Vagina (tissue), 2 donors: ENCODE results near the gene ARID1A. TPM values are rescaled to one million over a fixed set of nuclear protein-coding genes. Genes with fewer than 3 reads are reported as not detected.

ENCODE experiments used
- DNase-seq, 2 donors: peaks; one replicate each; pipeline ENCODE4 v3.0.0-alpha.2; 2017; ENCODE audit errors: extremely low spot score in 2 of 2
- H3K27ac ChIP-seq: fragments of 200-600 bp; sonication (generic); one replicate; pipeline ENCODE4 v1.5.1; 2019
- H3K27me3 ChIP-seq: fragments of 200-600 bp; sonication (generic); one replicate; pipeline ENCODE4 v1.5.1; 2019
- H3K36me3 ChIP-seq, 2 donors: fragments of 200-600 bp; sonication (generic); one replicate each; pipeline ENCODE4 v1.5.1; 2017 to 2019
- H3K4me1 ChIP-seq: fragments of 200-600 bp; sonication (generic); one replicate; pipeline ENCODE4 v1.5.1; 2019
- H3K4me3 ChIP-seq, 2 donors: fragments of 200-600 bp; sonication (generic); 1 replicate in 1 of 2; 2 replicates in 1 of 2; pipeline ENCODE4 v1.5.1; 2016 to 2019
- H3K9me3 ChIP-seq: fragments of 200-600 bp; sonication (generic); one replicate; pipeline ENCODE4 v1.5.1; 2019
- POLR2A ChIP-seq, 2 donors: fragments of 450-650 bp; IDR thresholded peaks; one replicate each; pipeline ENCODE4 v1.6.1; 2017; ENCODE audit warnings: antibody characterized with exemption in 2 of 2, mild to moderate bottlenecking in 2 of 2, moderate library complexity in 2 of 2
- POLR2AphosphoS5 ChIP-seq, 2 donors: sonication (generic); formaldehyde crosslinking; IDR thresholded peaks; one replicate each; pipeline ENCODE4 v1.9.0; 2017; ENCODE audit warnings: antibody characterized with exemption in 2 of 2, mild to moderate bottlenecking in 2 of 2, low read depth in 1 of 2; ENCODE audit not compliant: insufficient read depth in 1 of 2
- intact Hi-C: fragments of 100-400 bp; cut with DNase I; formaldehyde crosslinking; loops from one replicate; pipeline ENCODE4 v1.15.1; 2023
- total RNA-seq: library from RNA; depleted of rRNA; stranded (reverse); fragments of >200 nt; gene quantifications from one replicate; pipeline ENCODE4 v1.2.3, GENCODE V29; 2016
- TF ChIP-seq, protein P1 (sequence below), 3 experiments: fragments of 450-650 bp in 2 of 3; fragments of 200-600 bp in 1 of 3; sonication (generic) in 1 of 3; IDR thresholded peaks; one replicate each; pipeline ENCODE4 v1.5.1; 2017 to 2019; ENCODE audit warnings: antibody characterized with exemption in 3 of 3, mild to moderate bottlenecking in 2 of 3, moderate library complexity in 2 of 3

The ARID1A gene
- total RNA-seq, 1 donor from 2014 or later, result 91.6 TPM

DNA sequence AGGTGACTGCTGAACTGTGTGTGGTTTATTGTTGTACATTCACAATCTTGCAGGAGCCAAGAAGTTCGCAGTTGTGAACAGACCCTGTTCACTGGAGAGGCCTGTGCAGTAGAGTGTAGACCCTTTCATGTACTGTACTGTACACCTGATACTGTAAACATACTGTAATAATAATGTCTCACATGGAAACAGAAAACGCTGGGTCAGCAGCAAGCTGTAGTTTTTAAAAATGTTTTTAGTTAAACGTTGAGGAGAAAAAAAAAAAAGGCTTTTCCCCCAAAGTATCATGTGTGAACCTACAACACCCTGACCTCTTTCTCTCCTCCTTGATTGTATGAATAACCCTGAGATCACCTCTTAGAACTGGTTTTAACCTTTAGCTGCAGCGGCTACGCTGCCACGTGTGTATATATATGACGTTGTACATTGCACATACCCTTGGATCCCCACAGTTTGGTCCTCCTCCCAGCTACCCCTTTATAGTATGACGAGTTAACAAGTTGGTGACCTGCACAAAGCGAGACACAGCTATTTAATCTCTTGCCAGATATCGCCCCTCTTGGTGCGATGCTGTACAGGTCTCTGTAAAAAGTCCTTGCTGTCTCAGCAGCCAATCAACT lies 85.5 kb downstream of the ARID1A start:
- H3K27me3 ChIP-seq, result no peaks in the 10 kb centered on the region
- no peak overlapping the region for H3K4me3 ChIP-seq
- intact Hi-C loops, result no loop called here
- peaks cover 0 to 54% of the 10 kb centered on the region in 2 donors for H3K36me3 ChIP-seq
- H3K27ac ChIP-seq, result no peak overlapping the region
- no peak for DNase-seq
- H3K4me1 ChIP-seq, result peaks cover 39% of the 10 kb centered on the region
- TF ChIP-seq POLR2AphosphoS5 (IDR thresholded peaks at IDR 0.05; ENCODE audit: insufficient read depth in 1 of 2, low read depth in 1 of 2), result no peak
- TF ChIP-seq, protein P1, sequence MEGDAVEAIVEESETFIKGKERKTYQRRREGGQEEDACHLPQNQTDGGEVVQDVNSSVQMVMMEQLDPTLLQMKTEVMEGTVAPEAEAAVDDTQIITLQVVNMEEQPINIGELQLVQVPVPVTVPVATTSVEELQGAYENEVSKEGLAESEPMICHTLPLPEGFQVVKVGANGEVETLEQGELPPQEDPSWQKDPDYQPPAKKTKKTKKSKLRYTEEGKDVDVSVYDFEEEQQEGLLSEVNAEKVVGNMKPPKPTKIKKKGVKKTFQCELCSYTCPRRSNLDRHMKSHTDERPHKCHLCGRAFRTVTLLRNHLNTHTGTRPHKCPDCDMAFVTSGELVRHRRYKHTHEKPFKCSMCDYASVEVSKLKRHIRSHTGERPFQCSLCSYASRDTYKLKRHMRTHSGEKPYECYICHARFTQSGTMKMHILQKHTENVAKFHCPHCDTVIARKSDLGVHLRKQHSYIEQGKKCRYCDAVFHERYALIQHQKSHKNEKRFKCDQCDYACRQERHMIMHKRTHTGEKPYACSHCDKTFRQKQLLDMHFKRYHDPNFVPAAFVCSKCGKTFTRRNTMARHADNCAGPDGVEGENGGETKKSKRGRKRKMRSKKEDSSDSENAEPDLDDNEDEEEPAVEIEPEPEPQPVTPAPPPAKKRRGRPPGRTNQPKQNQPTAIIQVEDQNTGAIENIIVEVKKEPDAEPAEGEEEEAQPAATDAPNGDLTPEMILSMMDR (IDR thresholded peaks at IDR 0.05), result no peak
- no peaks in the 10 kb centered on the region for H3K9me3 ChIP-seq

DNA sequence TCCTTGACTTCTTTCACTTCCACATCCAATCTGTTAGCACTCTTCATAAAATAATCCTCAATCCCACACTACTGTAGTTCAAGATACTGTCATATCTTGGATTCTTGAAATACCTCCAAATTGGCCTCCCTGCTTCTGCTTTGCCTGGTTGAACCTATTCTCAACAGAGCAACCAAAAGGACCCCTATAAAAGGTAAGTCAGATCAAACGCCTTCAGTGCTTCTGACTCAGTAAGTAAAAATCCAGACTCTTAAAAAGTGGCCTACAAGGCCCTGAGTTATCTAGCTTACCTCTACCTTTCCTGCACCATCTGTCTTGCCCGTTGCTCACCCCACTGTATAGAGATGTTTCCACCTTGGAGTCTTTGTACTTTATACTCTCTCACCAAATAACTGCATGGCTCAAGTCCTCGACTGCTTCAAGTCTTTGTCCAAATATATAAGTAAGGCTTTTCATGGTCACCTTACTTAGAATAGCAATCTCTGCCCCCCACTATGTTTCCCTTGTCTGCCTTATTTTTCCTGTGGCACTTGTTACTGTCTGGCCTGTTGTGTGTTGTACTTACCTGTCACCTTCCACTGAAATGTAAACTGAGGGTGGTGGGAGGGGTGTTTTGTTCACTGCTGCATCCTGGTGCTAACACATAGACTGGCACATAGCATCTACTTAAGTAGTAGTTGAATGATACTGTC lies 86.9 kb downstream of the ARID1A start:
- Histone ChIP-seq H3K27me3 (no peaks in the 10 kb centered on the region), H3K27ac (peak overlapping the region; percentile 33), H3K36me3 (peaks cover 0 to 42% of the 10 kb centered on the region in 2 donors), H3K4me3 (no peak overlapping the region), H3K4me1 (peaks cover 49% of the 10 kb centered on the region), H3K9me3 (no peaks in the 10 kb centered on the region)
- no peak for DNase-seq
- intact Hi-C loops, result no loop called here
- TF ChIP-seq POLR2A (IDR thresholded peaks at IDR 0.05) (no peak), POLR2AphosphoS5 (IDR thresholded peaks at IDR 0.05; ENCODE audit: insufficient read depth in 1 of 2, low read depth in 1 of 2) (no peak)
- TF ChIP-seq, protein P1 (IDR thresholded peaks at IDR 0.05), result no peak

DNA sequence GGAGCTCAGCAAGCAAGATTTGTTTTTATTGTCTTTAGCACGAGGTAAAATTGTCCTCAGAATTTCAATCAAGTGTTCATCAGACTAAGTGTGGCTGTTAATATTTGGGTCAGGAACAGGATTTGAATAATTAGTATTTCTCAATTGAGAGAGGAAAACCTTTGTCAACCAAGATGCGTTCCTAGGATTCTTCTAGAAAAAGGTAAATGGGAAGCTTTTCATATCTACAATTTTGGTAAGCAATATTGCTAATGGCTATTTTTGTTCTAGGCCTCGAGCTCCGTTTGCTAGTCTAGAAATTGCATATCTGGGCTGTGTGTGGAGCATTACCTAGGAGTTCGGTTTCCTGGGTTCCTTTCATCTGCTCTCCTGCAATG lies 87.8 kb downstream of the ARID1A start:
- TF ChIP-seq POLR2A (IDR thresholded peaks at IDR 0.05) (no peak), POLR2AphosphoS5 (IDR thresholded peaks at IDR 0.05; ENCODE audit: insufficient read depth in 1 of 2, low read depth in 1 of 2) (no peak)
- TF ChIP-seq, protein P1 (IDR thresholded peaks at IDR 0.05), result no peak
- Histone ChIP-seq H3K27me3 (no peaks in the 10 kb centered on the region), H3K9me3 (no peaks in the 10 kb centered on the region), H3K4me3 (no peak overlapping the region), H3K27ac (peak overlapping the region; percentile 97), H3K36me3 (peaks cover 0 to 32% of the 10 kb centered on the region in 2 donors), H3K4me1 (peaks cover 49% of the 10 kb centered on the region)
- no peak for DNase-seq
- intact Hi-C loops, result no loop called here

DNA sequence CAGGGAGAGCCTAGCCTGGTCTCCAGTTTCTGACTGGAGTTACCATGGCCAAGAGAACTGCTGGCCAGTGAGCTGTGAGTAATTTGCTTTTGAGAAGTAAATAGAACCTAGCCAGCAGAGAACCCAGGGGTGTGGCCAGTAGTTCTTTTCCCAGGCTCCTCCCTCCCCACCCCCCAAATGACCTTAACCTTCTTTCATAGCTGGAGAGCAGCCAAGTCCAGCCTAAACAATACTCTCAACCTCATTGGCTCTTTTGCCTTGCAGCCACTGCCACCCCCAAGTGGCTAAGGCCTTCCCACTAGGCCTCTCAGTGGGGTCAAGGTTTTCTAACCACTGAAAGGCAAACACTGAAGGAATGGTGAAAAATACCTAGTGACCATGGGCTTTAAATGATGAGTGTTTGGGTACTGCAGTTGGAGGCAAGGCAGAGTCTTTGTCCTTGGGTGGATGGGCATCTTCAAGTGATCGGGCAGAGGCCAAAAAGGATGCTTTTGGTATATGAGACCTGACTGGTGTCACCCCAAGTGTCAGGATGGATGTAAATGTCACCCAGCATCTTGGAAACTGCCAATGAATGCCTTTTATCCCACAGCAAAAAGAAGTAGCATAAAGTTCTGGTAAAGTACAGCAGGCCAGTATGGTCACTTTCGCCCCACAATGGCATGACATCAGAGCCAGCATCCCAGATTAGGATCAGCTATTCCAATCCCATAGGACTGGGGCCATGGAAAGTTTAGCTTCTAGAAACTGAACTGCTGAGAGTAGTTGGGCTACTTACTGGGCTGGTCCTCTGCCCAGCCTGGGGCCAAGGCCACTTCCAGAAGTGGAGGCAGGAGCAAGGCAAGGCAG lies 88.4 kb downstream of the ARID1A start:
- TF ChIP-seq, protein P1 (IDR thresholded peaks at IDR 0.05), result no peak
- TF ChIP-seq POLR2A (IDR thresholded peaks at IDR 0.05) (no peak), POLR2AphosphoS5 (IDR thresholded peaks at IDR 0.05; ENCODE audit: insufficient read depth in 1 of 2, low read depth in 1 of 2) (no peak)
- DNase-seq, result no peak
- H3K27ac ChIP-seq, result peak overlapping the region; percentile 97
- H3K9me3 ChIP-seq, result no peaks in the 10 kb centered on the region
- no peaks in the 10 kb centered on the region for H3K27me3 ChIP-seq
- H3K36me3 ChIP-seq, result peaks cover 0 to 26% of the 10 kb centered on the region in 2 donors
- peaks cover 49% of the 10 kb centered on the region for H3K4me1 ChIP-seq
- intact Hi-C loops, result no loop called here
- H3K4me3 ChIP-seq, result no peak overlapping the region
